ENCODE results near the gene CD7. TPM values are rescaled to one million over a fixed set of nuclear protein-coding genes. Genes with fewer than 3 reads are reported as not detected.
"Not testable (repeated sequence)": the region's sequence is repeated elsewhere in the genome, so short reads cannot be mapped to it uniquely, and the experiment has no call there.

Gene CD7
- total RNA-seq, 4 donors from 2014 or later = 0.45 to 3.0 (median 2.5) TPM; not detected in 1

GRCh38 chr17:82350182-82351030 is 33.0 kb upstream of the CD7 start:
- Histone ChIP-seq H3K27ac (no peak overlapping the region), H3K4me1 (peaks cover 3 to 18% of the 10 kb centered on the region in 2 donors), H3K36me3 (no peaks in the 10 kb centered on the region), H3K27me3 (no peaks in the 10 kb centered on the region), H3K4me3 (replicated peaks in 1 of 3) (no peak overlapping the region), H3K9me3 (no peaks in the 10 kb centered on the region)
- intact Hi-C loops (cut with DNase I) = loop anchor here (5.0 to 10.0 kb wide), 2 partner anchors 202 to 424 kb away; no protein-coding TSS in a partner anchor
- no peak for DNase-seq
- no peak for TF ChIP-seq POLR2A (IDR thresholded peaks at IDR 0.05)
- TF ChIP-seq, protein P1, sequence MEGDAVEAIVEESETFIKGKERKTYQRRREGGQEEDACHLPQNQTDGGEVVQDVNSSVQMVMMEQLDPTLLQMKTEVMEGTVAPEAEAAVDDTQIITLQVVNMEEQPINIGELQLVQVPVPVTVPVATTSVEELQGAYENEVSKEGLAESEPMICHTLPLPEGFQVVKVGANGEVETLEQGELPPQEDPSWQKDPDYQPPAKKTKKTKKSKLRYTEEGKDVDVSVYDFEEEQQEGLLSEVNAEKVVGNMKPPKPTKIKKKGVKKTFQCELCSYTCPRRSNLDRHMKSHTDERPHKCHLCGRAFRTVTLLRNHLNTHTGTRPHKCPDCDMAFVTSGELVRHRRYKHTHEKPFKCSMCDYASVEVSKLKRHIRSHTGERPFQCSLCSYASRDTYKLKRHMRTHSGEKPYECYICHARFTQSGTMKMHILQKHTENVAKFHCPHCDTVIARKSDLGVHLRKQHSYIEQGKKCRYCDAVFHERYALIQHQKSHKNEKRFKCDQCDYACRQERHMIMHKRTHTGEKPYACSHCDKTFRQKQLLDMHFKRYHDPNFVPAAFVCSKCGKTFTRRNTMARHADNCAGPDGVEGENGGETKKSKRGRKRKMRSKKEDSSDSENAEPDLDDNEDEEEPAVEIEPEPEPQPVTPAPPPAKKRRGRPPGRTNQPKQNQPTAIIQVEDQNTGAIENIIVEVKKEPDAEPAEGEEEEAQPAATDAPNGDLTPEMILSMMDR (IDR thresholded peaks at IDR 0.05) = no peak
- 91 to 92% methylated on average over 16 to 21 of the region's 28 CpGs for WGBS, 2 donors

GRCh38 chr17:82349287-82349701 is 31.9 kb upstream of the CD7 start:
- TF ChIP-seq, protein P1 (IDR thresholded peaks at IDR 0.05) = no peak
- TF ChIP-seq POLR2A (IDR thresholded peaks at IDR 0.05) = no peak
- DNase-seq = no peak
- Histone ChIP-seq H3K4me3 (replicated peaks in 1 of 3) (no peak overlapping the region), H3K27me3 (no peaks in the 10 kb centered on the region), H3K27ac (no peak overlapping the region), H3K36me3 (no peaks in the 10 kb centered on the region), H3K9me3 (no peaks in the 10 kb centered on the region), H3K4me1 (peaks cover 0 to 10% of the 10 kb centered on the region in 2 donors)
- intact Hi-C loops (cut with DNase I) = no loop called here
- 49 to 50% methylated on average over 9 to 11 of the region's 11 CpGs for WGBS, 2 donors

- Histone ChIP-seq H3K4me3 (replicated peaks in 1 of 3) (no peak overlapping the region), H3K4me1 (peaks cover 0 to 10% of the 10 kb centered on the region in 2 donors), H3K27me3 (no peaks in the 10 kb centered on the region), H3K27ac (no peak overlapping the region), H3K36me3 (no peaks in the 10 kb centered on the region), H3K9me3 (no peaks in the 10 kb centered on the region)
- no peak for TF ChIP-seq POLR2A (IDR thresholded peaks at IDR 0.05)
- TF ChIP-seq, protein P1 (IDR thresholded peaks at IDR 0.05) = no peak
- 65 to 70% methylated on average over 11 of the region's 11 CpGs for WGBS, 2 donors
- no peak for DNase-seq
- intact Hi-C loops (cut with DNase I) = no loop called here
These were observed 31.5 kb upstream of the CD7 start for GRCh38 chr17:82348866-82349265.

GRCh38 chr17:82348434-82348833 is 31.0 kb upstream of the CD7 start:
- TF ChIP-seq POLR2A (IDR thresholded peaks at IDR 0.05) = no peak
- no peak for DNase-seq
- Histone ChIP-seq H3K27ac (no peak overlapping the region), H3K4me3 (replicated peaks in 1 of 3) (no peak overlapping the region), H3K4me1 (peaks cover 0 to 10% of the 10 kb centered on the region in 2 donors), H3K9me3 (no peaks in the 10 kb centered on the region), H3K36me3 (no peaks in the 10 kb centered on the region), H3K27me3 (no peaks in the 10 kb centered on the region)
- 40 to 57% methylated on average over 9 of the region's 9 CpGs for WGBS, 2 donors
- intact Hi-C loops (cut with DNase I) = no loop called here

- peaks cover 0 to 10% of the 10 kb centered on the region in 2 donors for H3K4me1 ChIP-seq
- intact Hi-C loops (cut with DNase I); H3K9me3 ChIP-seq; H3K27ac ChIP-seq; DNase-seq; H3K36me3 ChIP-seq; H3K4me3 ChIP-seq (replicated peaks in 1 of 3); H3K27me3 ChIP-seq: not testable (repeated sequence)
- WGBS, 2 donors = 82% methylated on average over 10 to 11 of the region's 11 CpGs
These were observed 30.6 kb upstream of the CD7 start for GRCh38 chr17:82347994-82348393.

All from thyroid gland (tissue), 4 donors.